HepG2 (cell line): ENCODE data around the gene MTHFD2L. TPM values are rescaled to one million over a fixed set of nuclear protein-coding genes. Genes with fewer than 3 reads are reported as not detected.

Experiments used
- ATAC-seq: fragments of 200-7000 bp; cut with Tn5 transposase; 3 replicates; pipeline ENCODE4 v1.9.1; 2020; ENCODE audit warnings: mild to moderate bottlenecking, moderate library complexity
- BruUV-seq: library from RNA; stranded (reverse); fragments of 400-500 nt; replicated peaks from 2 replicates; lab custom pipeline; 2021; lab: Mats Ljungman, UMichigan
- CTCF ChIA-PET: fragments of 300-600 bp; formaldehyde crosslinking; extraction: SDS; loops from one replicate; lab custom pipeline; 2021; ENCODE audit warnings: low total read pairs, inconsistent platforms, low intra/inter-chr PET ratio; lab: Yijun Ruan, JAX
- POLR2A ChIA-PET: fragments of 350-600 bp; sonication (Branson Sonifier 250); formaldehyde crosslinking; loops from one replicate; lab custom pipeline; 2020; ENCODE audit warnings: antibody characterized with exemption, inconsistent platforms; lab: Yijun Ruan, JAX
- DNase-seq: peaks from one replicate; pipeline ENCODE4 v3.0.0-alpha.2; 2015; ENCODE audit warnings: low spot score
- FAIRE-seq: peaks from 3 replicates; lab custom pipeline; 2011; peaks lifted over from hg19 to GRCh38; lab: Jason Lieb, UNC
- H2AFZ ChIP-seq: one replicate; pipeline ENCODE4 v1.6.1; 2011; ENCODE audit warnings: low read length, inconsistent platforms
- H3K27ac ChIP-seq: fragments of 300-600 bp; 3 replicates; pipeline ENCODE4 v1.8.0; 2011; ENCODE audit warnings: mixed run types, mild to moderate bottlenecking, mixed read lengths, low read length, inconsistent platforms; ENCODE audit not compliant: insufficient read depth; ENCODE audit errors: extremely low read length
- H3K27me3 ChIP-seq, 2 experiments: fragments of 200-600 bp in 1 of 2; 2 replicates in 1 of 2; 3 replicates in 1 of 2; pipeline versions ENCODE4 v1.6.0 to v1.8.0; 2011; ENCODE audit warnings: low read length in 2 of 2, mild to moderate bottlenecking in 2 of 2, moderate library complexity in 2 of 2, inconsistent platforms in 1 of 2; ENCODE audit not compliant: insufficient read depth in 2 of 2, control insufficient read depth in 1 of 2
- H3K36me3 ChIP-seq, 2 experiments: fragments of 200-600 bp in 1 of 2; replicated peaks in 1 of 2; 2 replicates in 1 of 2; 3 replicates in 1 of 2; pipeline versions ENCODE4 v1.5.1 to v1.8.0; 2011; ENCODE audit warnings: low read length in 2 of 2, inconsistent platforms in 1 of 2; ENCODE audit not compliant: insufficient read depth in 2 of 2, control insufficient read depth in 1 of 2
- H3K4me1 ChIP-seq: 2 replicates; pipeline ENCODE4 v1.5.1; 2012; ENCODE audit warnings: low read length, inconsistent platforms; ENCODE audit not compliant: insufficient read depth
- H3K4me2 ChIP-seq: 2 replicates; pipeline ENCODE4 v1.6.0; 2011; ENCODE audit warnings: low read depth, low read length, inconsistent platforms
- H3K4me3 ChIP-seq, 3 experiments: fragments of 200-600 bp in 1 of 3; sonication (generic), shearing (Covaris generic) in 1 of 3; replicated peaks in 1 of 3; 2 replicates each; pipeline ENCODE4 v1.5.1; 2011 to 2016; ENCODE audit warnings: low read length in 3 of 3, inconsistent platforms in 2 of 3, low read depth in 2 of 3, mild to moderate bottlenecking in 2 of 3, control low read depth in 1 of 3, mixed read lengths in 1 of 3; ENCODE audit not compliant: insufficient read depth in 1 of 3
- H3K79me2 ChIP-seq: one replicate; pipeline ENCODE4 v1.6.1; 2011; ENCODE audit warnings: low read length, inconsistent platforms; ENCODE audit not compliant: insufficient read depth
- H3K9ac ChIP-seq: 2 replicates; pipeline ENCODE4 v1.6.0; 2011; ENCODE audit warnings: mild to moderate bottlenecking, low read depth, low read length, inconsistent platforms; ENCODE audit not compliant: insufficient read depth
- H3K9me3 ChIP-seq: 2 replicates; pipeline ENCODE4 v1.5.1; 2012; ENCODE audit warnings: mild to moderate bottlenecking, low read length
- H4K20me1 ChIP-seq: 2 replicates; pipeline ENCODE4 v1.6.0; 2011; ENCODE audit warnings: inconsistent platforms, mild to moderate bottlenecking, low read length, moderate library complexity; ENCODE audit not compliant: insufficient read depth
- AGO2 ChIP-seq: fragments of 200-400 bp; formaldehyde crosslinking; optimal IDR thresholded peaks from 2 replicates; pipeline ENCODE3; 2017; ENCODE audit warnings: mild to moderate bottlenecking, low read depth, low read length, moderate library complexity
- ARID5B ChIP-seq: IDR thresholded peaks from 2 replicates; pipeline ENCODE4 v1.4.0; 2020; ENCODE audit warnings: mild to moderate bottlenecking, missing genetic modification reagents
- ASH2L ChIP-seq: fragments of 300-600, 200-600 bp; sonication (generic); IDR thresholded peaks from 2 replicates; pipeline ENCODE4 v1.7.0; 2017; ENCODE audit warnings: low read depth, mild to moderate bottlenecking, moderate library complexity, mixed read lengths, low read length; ENCODE audit not compliant: insufficient read length
- BRF2 ChIP-seq: sonication (generic); formaldehyde crosslinking; IDR thresholded peaks from 2 replicates; pipeline ENCODE4 v1.8.1; 2022; ENCODE audit warnings: mild to moderate bottlenecking, missing genetic modification reagents
- KAT7 ChIP-seq: IDR thresholded peaks from 2 replicates; pipeline ENCODE4 v1.6.1; 2018; ENCODE audit warnings: borderline replicate concordance, missing compliant biosample characterization
- KDM1A ChIP-seq: IDR thresholded peaks from 2 replicates; pipeline ENCODE4 v1.6.1; 2016; ENCODE audit warnings: missing compliant biosample characterization
- KDM5A ChIP-seq: fragments of 200-600 bp; sonication (generic); IDR thresholded peaks from 2 replicates; pipeline ENCODE4 v1.7.0; 2018; ENCODE audit warnings: antibody characterized with exemption, mild to moderate bottlenecking, low read length, borderline replicate concordance
- KLF16 ChIP-seq, 2 experiments: sonication (generic) in 1 of 2; formaldehyde crosslinking in 1 of 2; IDR thresholded peaks; 2 replicates each; pipeline versions ENCODE4 v1.6.1 to v1.8.0; 2016 to 2023; ENCODE audit warnings: missing genetic modification reagents in 2 of 2, missing compliant biosample characterization in 1 of 2
- NKX3-1 ChIP-seq: sonication (generic); formaldehyde crosslinking; IDR thresholded peaks from 2 replicates; pipeline ENCODE4 v1.5.0; 2020; ENCODE audit warnings: missing genetic modification reagents
- TEAD2 ChIP-seq: sonication (generic); formaldehyde crosslinking; IDR thresholded peaks from 2 replicates; pipeline ENCODE4 v1.9.0; 2021; ENCODE audit warnings: missing genetic modification reagents
- TFDP1 ChIP-seq: IDR thresholded peaks from 2 replicates; pipeline ENCODE4 v1.6.1; 2016; ENCODE audit warnings: missing compliant biosample characterization, missing genetic modification reagents, borderline replicate concordance
- ZBTB7B ChIP-seq: sonication (generic); formaldehyde crosslinking; IDR thresholded peaks from 2 replicates; pipeline ENCODE4 v1.4.0; 2020; ENCODE audit warnings: missing genetic modification reagents
- ZNF20 ChIP-seq: sonication (generic); formaldehyde crosslinking; IDR thresholded peaks from 2 replicates; pipeline ENCODE4 v1.4.0; 2020; ENCODE audit warnings: mild to moderate bottlenecking, moderate library complexity, missing genetic modification reagents
- ZNF350 ChIP-seq: sonication (generic); formaldehyde crosslinking; IDR thresholded peaks from 2 replicates; pipeline ENCODE4 v1.4.0; 2020; ENCODE audit warnings: mild to moderate bottlenecking, low read depth, missing genetic modification reagents, borderline replicate concordance
- WGBS: methylation state at CpG from one replicate; pipeline ENCODE4 v1.1.6; 2017; ENCODE audit warnings: low lambda C conversion rate; 5-methylcytosine and 5-hydroxymethylcytosine counted together
- in situ Hi-C: cut with HindIII; loops from 2 replicates; pipeline ENCODE4 v1.10.0; 2017; ENCODE audit warnings: low pct_unique_long_range_greater_than_20kb; ENCODE audit not compliant: extremely low pct_ligation_motif_present
- intact Hi-C: fragments of 100-400 bp; cut with micrococcal nuclease; formaldehyde crosslinking; loops from one replicate; pipeline ENCODE4 v1.10.0; 2022; ENCODE audit not compliant: unreplicated experiment
- polyA plus RNA-seq, 8 experiments: library from polyadenylated mRNA; depleted of rRNA in 3 of 8; stranded (reverse) in 7 of 8; unstranded in 1 of 8; fragments of >200 nt; fragmentation: Illumina TruSeq in 4 of 8; extraction: Trizol in 4 of 8; gene quantifications; 2 replicates each; pipeline versions ENCODE4 v1.2.1 to v1.2.3, GENCODE V29; 2011 to 2016; ENCODE audit warnings: low read depth in 4 of 8, missing spikeins in 1 of 8, mixed read lengths in 1 of 8; ENCODE audit not compliant: insufficient read depth in 1 of 8
- total RNA-seq, 5 experiments: library from RNA; depleted of rRNA; stranded (reverse); fragments of >200 nt; fragmentation: Illumina TruSeq; extraction: Trizol; gene quantifications; 2 replicates each; pipeline ENCODE4 v1.2.3, GENCODE V29; 2016; ENCODE audit warnings: low read depth in 1 of 5

MTHFD2L gene
- total and polyA plus RNA-seq, 2 of the 13 experiments (the other 11 are each of a cell fraction or from before 2014, with no cell fraction given) = 10.5 to 14.9 TPM

- no peak for TF ChIP-seq KLF16 (CRISPR knock-in tag; IDR thresholded peaks at IDR 0.05)
Measured at GRCh38 chr4:74218201-74218600, 60.3 kb downstream of the MTHFD2L start (continued).

- FAIRE-seq (no peak), DNase-seq (no peak), ATAC-seq (no peak)
- H3K9ac ChIP-seq = no peak overlapping the region
- TF ChIP-seq TFDP1 (CRISPR knock-in tag) = no peak
- TF ChIP-seq NKX3-1 (CRISPR knock-in tag) = no peak
- TF ChIP-seq ASH2L = no peak
- TF ChIP-seq KDM1A (CRISPR knock-in tag) = no peak
- TF ChIP-seq ZNF20 (CRISPR knock-in tag) = no peak
- no peak for TF ChIP-seq ARID5B (CRISPR knock-in tag)
- TF ChIP-seq KDM5A = no peak
- no peak for TF ChIP-seq KAT7
- TF ChIP-seq ZNF350 (CRISPR knock-in tag) = no peak
- TF ChIP-seq ZBTB7B (CRISPR knock-in tag) = no peak
- TF ChIP-seq AGO2 = no peak
- TF ChIP-seq TEAD2 (CRISPR knock-in tag) = no peak
- TF ChIP-seq BRF2 (CRISPR knock-in tag) = no peak
- no TSS peak for BruUV-seq
- intact Hi-C loops = no loop called here
- ChIA-PET POLR2A (no interaction called here), CTCF (no interaction called here)
- no peaks in the 10 kb centered on the region for H3K9me3 ChIP-seq
- no peak overlapping the region for H3K27ac ChIP-seq
- 0 out of 2 replicates have a peak, but pooled peaks cover 3% of the 10 kb centered on the region for H4K20me1 ChIP-seq
- in situ Hi-C loops = no loop called here
- peaks cover 11% of the 10 kb centered on the region for H3K4me1 ChIP-seq
- no peaks in the 10 kb centered on the region for H3K27me3 ChIP-seq
- WGBS = 60% methylated on average over 2 of the region's 2 CpGs
- no peak overlapping the region for H2AFZ ChIP-seq
- H3K79me2 ChIP-seq = no peaks in the 10 kb centered on the region
- no peak overlapping the region for H3K4me3 ChIP-seq
- no peaks in the 10 kb centered on the region for H3K36me3 ChIP-seq
- H3K4me2 ChIP-seq = no peak overlapping the region
Measured at GRCh38 chr4:74219240-74219639, 61.3 kb downstream of the MTHFD2L start.
